Measurements from ENCODE around the gene GTF2H3.

DNA sequence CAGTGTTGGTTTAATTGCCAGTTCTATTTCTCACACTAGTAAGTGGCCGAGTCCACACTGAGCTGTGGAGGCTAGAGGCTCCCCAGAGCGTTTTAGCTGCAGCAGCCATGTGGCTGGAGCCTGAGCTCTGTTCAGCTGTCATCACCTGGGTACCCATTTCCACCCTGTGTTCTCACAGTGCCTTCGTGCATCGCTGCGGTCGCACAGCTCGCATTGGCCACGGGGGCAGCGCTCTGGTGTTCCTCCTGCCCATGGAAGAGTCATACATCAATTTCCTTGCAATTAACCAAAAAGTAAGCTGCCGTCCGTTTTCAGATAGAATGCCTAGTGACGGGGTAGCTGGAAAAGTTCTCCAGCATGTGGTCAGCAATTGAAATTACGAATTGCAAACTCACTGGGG is 16.0 kb upstream of the GTF2H3 start:
- no peak for TF ChIP-seq EZH2phosphoT487 (IDR thresholded peaks at IDR 0.05; ENCODE audit: borderline replicate concordance, low read depth)
- TF ChIP-seq MEF2A (IDR thresholded peaks at IDR 0.05; ENCODE audit: borderline replicate concordance, low read depth) = no peak
- TF ChIP-seq TAF1 (IDR thresholded peaks at IDR 0.05; ENCODE audit: borderline replicate concordance, low read depth, low read length) = no peak
- TF ChIP-seq, protein P1, sequence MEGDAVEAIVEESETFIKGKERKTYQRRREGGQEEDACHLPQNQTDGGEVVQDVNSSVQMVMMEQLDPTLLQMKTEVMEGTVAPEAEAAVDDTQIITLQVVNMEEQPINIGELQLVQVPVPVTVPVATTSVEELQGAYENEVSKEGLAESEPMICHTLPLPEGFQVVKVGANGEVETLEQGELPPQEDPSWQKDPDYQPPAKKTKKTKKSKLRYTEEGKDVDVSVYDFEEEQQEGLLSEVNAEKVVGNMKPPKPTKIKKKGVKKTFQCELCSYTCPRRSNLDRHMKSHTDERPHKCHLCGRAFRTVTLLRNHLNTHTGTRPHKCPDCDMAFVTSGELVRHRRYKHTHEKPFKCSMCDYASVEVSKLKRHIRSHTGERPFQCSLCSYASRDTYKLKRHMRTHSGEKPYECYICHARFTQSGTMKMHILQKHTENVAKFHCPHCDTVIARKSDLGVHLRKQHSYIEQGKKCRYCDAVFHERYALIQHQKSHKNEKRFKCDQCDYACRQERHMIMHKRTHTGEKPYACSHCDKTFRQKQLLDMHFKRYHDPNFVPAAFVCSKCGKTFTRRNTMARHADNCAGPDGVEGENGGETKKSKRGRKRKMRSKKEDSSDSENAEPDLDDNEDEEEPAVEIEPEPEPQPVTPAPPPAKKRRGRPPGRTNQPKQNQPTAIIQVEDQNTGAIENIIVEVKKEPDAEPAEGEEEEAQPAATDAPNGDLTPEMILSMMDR (IDR thresholded peaks at IDR 0.05) = no peak
- no peak for TF ChIP-seq RXRA (IDR thresholded peaks at IDR 0.05; ENCODE audit: borderline replicate concordance, low read depth)
- no peak for TF ChIP-seq TEAD4 (IDR thresholded peaks at IDR 0.05; ENCODE audit: borderline replicate concordance, insufficient read depth)
- no peak for TF ChIP-seq RCOR1 (IDR thresholded peaks at IDR 0.05; ENCODE audit: low read length)
- no peak for TF ChIP-seq POLR2AphosphoS5 (IDR thresholded peaks at IDR 0.05; ENCODE audit: low read depth, low read length)

All from SK-N-SH (cell line).